Stimulated activated CD4-positive, alpha-beta T cell treated with anti-CD3 and anti-CD28 coated beads, Interleukin-4, amount 100 ng/mL, for 48 hours (primary cell): Measurements from ENCODE around the gene SYMPK.

ENCODE experiments used
- DNase-seq, 2 donors: peaks; one replicate each; pipeline ENCODE4 v3.0.0-alpha.2; 2020; ENCODE audit warnings: low read depth in 2 of 2

SYMPK gene

GRCh38 chr19:45766869-45767346 is 96.0 kb downstream of the SYMPK start:
- no peak for DNase-seq

- DNase-seq, result no peak
Measured at GRCh38 chr19:45766296-45766868, 96.6 kb downstream of the SYMPK start.

DNA sequence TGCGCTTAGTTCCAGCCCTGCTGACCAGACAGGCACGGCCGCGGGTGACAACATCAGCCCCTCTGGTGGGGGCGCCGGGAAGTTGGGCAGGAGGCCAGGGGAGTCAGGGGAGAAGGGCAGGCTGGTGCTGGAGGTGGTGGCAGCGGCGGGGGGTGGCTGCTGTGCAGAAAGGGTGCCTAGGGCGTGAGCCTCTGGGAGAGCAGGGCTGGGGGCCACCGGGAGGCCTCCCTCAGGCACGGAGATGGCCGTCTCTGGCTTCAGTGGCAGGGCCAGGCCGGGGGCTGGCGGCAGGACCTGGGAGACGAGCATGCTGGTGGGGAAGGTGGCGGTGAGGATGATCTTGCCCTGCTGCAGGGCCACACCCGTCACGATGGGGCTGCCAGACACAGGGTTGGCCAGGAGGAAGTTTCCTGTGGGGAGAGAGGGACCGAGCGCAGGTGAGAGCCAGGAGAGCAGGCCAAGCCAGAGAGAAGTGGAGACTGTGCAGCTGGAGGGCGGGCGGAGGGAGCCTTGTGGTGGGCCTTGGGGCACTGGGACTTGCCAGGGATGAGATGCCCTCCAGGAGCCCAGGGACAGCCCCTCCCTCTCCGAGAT is 97.1 kb downstream of the SYMPK start:
- DNase-seq, result no peak
